Mammary epithelial cell (primary cell): Measurements from ENCODE around the gene TCF7.

ENCODE experiments used
- EZH2 ChIP-seq: IDR thresholded peaks from 2 replicates; pipeline ENCODE4 v1.6.1; 2012; ENCODE audit warnings: low read length, inconsistent platforms, borderline replicate concordance
- TF ChIP-seq, protein P1 (sequence below), 2 donors: IDR thresholded peaks in 1 of 2; conservative IDR thresholded peaks in 1 of 2; 2 replicates each; pipeline ENCODE4 v1.5.1; 2011 to 2012; ENCODE audit warnings: inconsistent platforms in 2 of 2, low read length in 2 of 2, mild to moderate bottlenecking in 2 of 2, control low read depth in 1 of 2, low read depth in 1 of 2; ENCODE audit not compliant: insufficient read depth in 1 of 2; ENCODE audit errors: extremely low read depth in 1 of 2

- TF ChIP-seq, protein P1, sequence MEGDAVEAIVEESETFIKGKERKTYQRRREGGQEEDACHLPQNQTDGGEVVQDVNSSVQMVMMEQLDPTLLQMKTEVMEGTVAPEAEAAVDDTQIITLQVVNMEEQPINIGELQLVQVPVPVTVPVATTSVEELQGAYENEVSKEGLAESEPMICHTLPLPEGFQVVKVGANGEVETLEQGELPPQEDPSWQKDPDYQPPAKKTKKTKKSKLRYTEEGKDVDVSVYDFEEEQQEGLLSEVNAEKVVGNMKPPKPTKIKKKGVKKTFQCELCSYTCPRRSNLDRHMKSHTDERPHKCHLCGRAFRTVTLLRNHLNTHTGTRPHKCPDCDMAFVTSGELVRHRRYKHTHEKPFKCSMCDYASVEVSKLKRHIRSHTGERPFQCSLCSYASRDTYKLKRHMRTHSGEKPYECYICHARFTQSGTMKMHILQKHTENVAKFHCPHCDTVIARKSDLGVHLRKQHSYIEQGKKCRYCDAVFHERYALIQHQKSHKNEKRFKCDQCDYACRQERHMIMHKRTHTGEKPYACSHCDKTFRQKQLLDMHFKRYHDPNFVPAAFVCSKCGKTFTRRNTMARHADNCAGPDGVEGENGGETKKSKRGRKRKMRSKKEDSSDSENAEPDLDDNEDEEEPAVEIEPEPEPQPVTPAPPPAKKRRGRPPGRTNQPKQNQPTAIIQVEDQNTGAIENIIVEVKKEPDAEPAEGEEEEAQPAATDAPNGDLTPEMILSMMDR (conservative IDR thresholded peaks at IDR 0.05 in 1 of 2, IDR thresholded peaks at IDR 0.05 in 1 of 2; ENCODE audit: extremely low read depth in 1 of 2, insufficient read depth in 1 of 2, low read depth in 1 of 2, low read length in 2 of 2), result no peak
- TF ChIP-seq EZH2, result no peak
Observed at GRCh38 chr5:134136221-134136631, 21.7 kb downstream of the TCF7 start.
